GM23248 (cell line): Measurements from ENCODE around the gene PLEKHA6.

Experiments
- EZH2 ChIP-seq: fragments of 200-600 bp; sonication (generic); IDR thresholded peaks from 2 replicates; pipeline ENCODE4 v1.6.1; 2018; ENCODE audit warnings: antibody characterized with exemption, mild to moderate bottlenecking; ENCODE audit not compliant: insufficient read depth, poor library complexity, severe bottlenecking
- EZH2phosphoT487 ChIP-seq: fragments of 200-600 bp; sonication (generic); IDR thresholded peaks from 2 replicates; pipeline ENCODE4 v1.6.1; 2018; ENCODE audit warnings: antibody characterized with exemption, moderate library complexity, mild to moderate bottlenecking, low read depth; ENCODE audit not compliant: insufficient read depth

GRCh38 chr1:204408074-204408507 is 48.4 kb upstream of the PLEKHA6 start:
- no peak for TF ChIP-seq EZH2phosphoT487
- no peak for TF ChIP-seq EZH2
